Loucy (cell line): Measurements from ENCODE around the gene LY6G6C.

ENCODE experiments used
- EZH2phosphoT487 ChIP-seq: fragments of 200-600 bp; IDR thresholded peaks from 2 replicates; pipeline ENCODE4 v1.6.1; 2018; ENCODE audit warnings: antibody characterized with exemption, mild to moderate bottlenecking, moderate library complexity, borderline replicate concordance
- TF ChIP-seq, protein P1 (sequence below): fragments of 200-600 bp; sonication (generic); conservative IDR thresholded peaks from 2 replicates; pipeline ENCODE4 v1.5.1; 2014; ENCODE audit warnings: mild to moderate bottlenecking, antibody characterized with exemption, low read length

DNA sequence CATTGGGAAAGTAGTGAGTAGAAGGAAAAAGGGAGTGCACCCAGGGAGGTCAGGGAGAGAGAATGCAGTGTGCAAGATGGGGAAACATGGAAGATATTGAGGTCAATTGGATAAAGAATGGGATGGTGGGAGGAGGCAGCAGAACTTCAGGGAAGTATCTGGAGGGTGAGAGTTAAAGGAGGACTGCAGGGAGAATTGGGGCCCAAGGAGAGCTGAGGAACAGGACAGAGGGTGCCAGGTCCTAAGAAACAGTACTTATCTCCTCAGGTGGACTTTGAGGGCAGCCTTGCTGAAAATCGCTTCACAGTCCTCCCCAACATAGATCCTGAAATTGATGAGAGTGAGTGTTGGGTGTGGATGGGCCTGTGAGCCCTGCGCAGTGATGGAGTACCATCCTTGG is 36.7 kb upstream of the LY6G6C start:
- TF ChIP-seq, protein P1, sequence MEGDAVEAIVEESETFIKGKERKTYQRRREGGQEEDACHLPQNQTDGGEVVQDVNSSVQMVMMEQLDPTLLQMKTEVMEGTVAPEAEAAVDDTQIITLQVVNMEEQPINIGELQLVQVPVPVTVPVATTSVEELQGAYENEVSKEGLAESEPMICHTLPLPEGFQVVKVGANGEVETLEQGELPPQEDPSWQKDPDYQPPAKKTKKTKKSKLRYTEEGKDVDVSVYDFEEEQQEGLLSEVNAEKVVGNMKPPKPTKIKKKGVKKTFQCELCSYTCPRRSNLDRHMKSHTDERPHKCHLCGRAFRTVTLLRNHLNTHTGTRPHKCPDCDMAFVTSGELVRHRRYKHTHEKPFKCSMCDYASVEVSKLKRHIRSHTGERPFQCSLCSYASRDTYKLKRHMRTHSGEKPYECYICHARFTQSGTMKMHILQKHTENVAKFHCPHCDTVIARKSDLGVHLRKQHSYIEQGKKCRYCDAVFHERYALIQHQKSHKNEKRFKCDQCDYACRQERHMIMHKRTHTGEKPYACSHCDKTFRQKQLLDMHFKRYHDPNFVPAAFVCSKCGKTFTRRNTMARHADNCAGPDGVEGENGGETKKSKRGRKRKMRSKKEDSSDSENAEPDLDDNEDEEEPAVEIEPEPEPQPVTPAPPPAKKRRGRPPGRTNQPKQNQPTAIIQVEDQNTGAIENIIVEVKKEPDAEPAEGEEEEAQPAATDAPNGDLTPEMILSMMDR, result no peak
- TF ChIP-seq EZH2phosphoT487, result no peak
